ENCODE measurements around the gene ZNF382. TPM values are rescaled to one million over a fixed set of nuclear protein-coding genes. Genes with fewer than 3 reads are reported as not detected.

ZNF382 gene
- polyA plus RNA-seq, 1 of the 3 experiments (the other 2 are of a cell fraction) = 2.3 TPM

GRCh38 chr19:36574741-36575140, 30.4 kb upstream of the ZNF382 start:
- no peak for DNase-seq

More at GRCh38 chr19:36574741-36575140, 30.4 kb upstream of the ZNF382 start:
- peak overlapping the region; percentile 77 for H3K4me2 ChIP-seq
- H3K36me3 ChIP-seq (replicated peaks in 1 of 2; ENCODE audit: control insufficient read depth in 1 of 2, insufficient read depth in 2 of 2, low read length in 1 of 2) = peaks cover 13 to 61% of the 10 kb centered on the region in 2 experiments
- H3K9me3 ChIP-seq = no peaks in the 10 kb centered on the region; the same call in none of the 2 replicates
- CTCF ChIA-PET = no interaction called here
- POLR2A ChIA-PET = interaction anchor here (2.2 to 2.7 kb wide), 2 partner anchors 46 to 85 kb away, joined by 10 to 21 read pairs; partner anchors contain the start of genes ZNF260 and ZNF566
- H3K4me3 ChIP-seq (ENCODE audit: low read depth in 2 of 2, low read length in 1 of 2) = peak overlapping the region; percentile 81 to 99; a peak in 3 of 4 replicates
- H3K9me2 ChIP-seq = no peaks in the 10 kb centered on the region
- peaks cover 68% of the 10 kb centered on the region for H3K79me2 ChIP-seq (ENCODE audit: insufficient read depth)
- TF ChIP-seq TAF1 (IDR thresholded peaks at IDR 0.05; ENCODE audit: borderline replicate concordance, low read depth, low read length) (no peak), ELF1 (IDR thresholded peaks at IDR 0.05) (no peak), FOSL2 (IDR thresholded peaks at IDR 0.05; ENCODE audit: borderline replicate concordance, low read depth) (no peak), ZBTB33 (IDR thresholded peaks at IDR 0.05; ENCODE audit: borderline replicate concordance, low read depth) (no peak), SMC3 (IDR thresholded peaks at IDR 0.05; ENCODE audit: low read depth, low read length) (no peak), SIN3A (IDR thresholded peaks at IDR 0.05; ENCODE audit: borderline replicate concordance, low read depth, low read length) (no peak), EP300 (IDR thresholded peaks at IDR 0.05; ENCODE audit: borderline replicate concordance in 1 of 2, low read depth in 1 of 2, low read length in 1 of 2) (no peak), MEF2A (IDR thresholded peaks at IDR 0.05; ENCODE audit: borderline replicate concordance, low read depth) (no peak), IRF3 (IDR thresholded peaks at IDR 0.05; ENCODE audit: low read depth, low read length) (no peak), FOXM1 (IDR thresholded peaks at IDR 0.05; ENCODE audit: low read depth) (no peak), REST (IDR thresholded peaks at IDR 0.05; ENCODE audit: low read depth, low read length) (no peak)
- peaks cover 0 to 6% of the 10 kb centered on the region in 2 experiments; a peak in 3 of 4 replicates for H3K4me1 ChIP-seq (ENCODE audit: control insufficient read depth in 1 of 2, insufficient read depth in 2 of 2, low read depth in 1 of 2, low read length in 1 of 2)
- no peak overlapping the region for H2AFZ ChIP-seq (ENCODE audit: low read depth)
- H3K27ac ChIP-seq (ENCODE audit: low read depth in 2 of 2, low read length in 1 of 2) = no peak overlapping the region
- peaks cover 9% of the 10 kb centered on the region for H3F3A ChIP-seq (replicated peaks; ENCODE audit: insufficient read depth)
- H3K27me3 ChIP-seq (ENCODE audit: insufficient read depth) = no peaks in the 10 kb centered on the region
- WGBS (ENCODE audit: low lambda C conversion rate) = 69% methylated on average over 2 of the region's 2 CpGs
- H3K9ac ChIP-seq = no peak overlapping the region
- H4K20me1 ChIP-seq (ENCODE audit: insufficient read depth) = no peaks in the 10 kb centered on the region
